HG02943 (cell line): ENCODE data around the gene DOP1A.

Experiments
- ATAC-seq: cut with Tn5 transposase; IDR thresholded peaks from one replicate; pipeline ENCODE4 v1.9.1; 2021; ENCODE audit warnings: mild to moderate bottlenecking, low read depth, moderate library complexity; ENCODE audit not compliant: unreplicated experiment

The DOP1A gene

DNA sequence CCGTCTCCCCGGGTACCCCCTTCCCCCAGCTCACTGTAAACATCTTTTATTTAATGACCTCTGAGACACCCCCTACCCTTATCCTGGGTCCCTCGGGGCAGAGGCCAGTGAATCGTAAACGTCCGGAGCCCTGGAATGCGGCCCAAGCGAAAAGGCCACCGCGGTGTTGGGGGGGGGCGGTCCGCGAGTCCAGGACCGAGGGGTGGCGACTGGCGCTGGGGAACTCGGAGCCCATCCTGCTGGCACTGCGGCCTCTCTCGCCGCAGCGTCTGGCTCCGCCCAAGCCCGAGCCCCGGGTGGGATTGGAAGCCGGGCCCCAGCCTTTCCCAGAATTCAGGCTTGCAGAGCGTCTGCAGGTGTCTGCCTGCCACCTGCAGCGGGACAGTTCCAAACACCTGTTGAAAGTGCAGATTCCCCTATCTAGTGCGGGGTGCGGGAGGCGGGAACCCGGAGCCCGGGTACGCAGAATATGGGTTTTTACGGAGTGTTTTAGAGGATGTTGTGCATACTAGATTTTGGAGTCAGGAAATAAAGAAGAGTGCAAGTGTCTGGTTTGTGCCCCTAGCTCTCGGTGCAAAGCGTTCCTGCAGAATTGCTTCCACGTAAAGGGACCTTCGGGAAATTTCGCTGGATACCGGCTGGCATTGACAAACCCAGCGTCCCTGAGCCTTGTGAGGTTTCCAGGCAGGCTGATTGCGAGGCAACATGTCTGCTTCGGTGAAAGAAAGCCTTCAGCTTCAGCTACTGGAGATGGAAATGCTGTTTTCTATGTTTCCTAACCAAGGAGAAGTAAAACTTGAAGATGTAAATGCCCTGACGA is 126.5 kb downstream of the DOP1A start:
- ATAC-seq, result peak; percentile 39

- no peak for ATAC-seq
Measured at GRCh38 chr6:83198486-83199172, 131.2 kb downstream of the DOP1A start.

DNA sequence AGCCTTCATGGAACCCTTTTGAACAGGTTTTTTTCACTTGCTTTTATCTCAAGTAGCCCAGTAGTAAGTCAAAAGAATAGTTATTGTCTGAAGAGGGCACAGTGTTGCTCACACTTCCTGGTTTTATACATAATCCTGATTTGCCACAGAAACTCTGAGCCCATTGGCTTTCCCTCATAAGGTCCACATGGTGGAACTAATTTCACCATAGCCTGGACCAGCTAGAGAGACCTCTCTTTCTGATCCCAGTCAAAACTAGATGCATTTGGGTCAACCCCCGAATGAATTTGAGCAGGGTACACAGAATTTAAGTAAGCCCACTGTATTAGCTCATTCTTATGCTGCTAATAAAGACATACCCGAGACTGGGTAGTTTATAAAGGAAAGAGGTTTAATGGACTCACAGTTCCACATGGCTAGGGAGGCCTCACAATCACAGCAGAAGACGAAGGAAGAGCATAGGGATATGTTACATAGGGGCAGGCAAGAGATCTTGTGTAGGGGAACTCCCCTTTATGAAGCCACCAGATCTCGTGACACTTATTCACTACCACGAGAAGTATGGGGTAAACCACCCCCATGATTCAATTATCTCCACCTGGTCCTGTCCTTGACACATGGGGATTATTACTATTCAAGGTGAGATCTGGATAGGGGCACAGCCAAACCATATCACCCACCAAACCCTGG is 131.8 kb downstream of the DOP1A start:
- no peak for ATAC-seq

- no peak for ATAC-seq
Measured at GRCh38 chr6:83199863-83200225, 132.4 kb downstream of the DOP1A start.

GRCh38 chr6:83202031-83202430 is 134.6 kb downstream of the DOP1A start:
- ATAC-seq, result no peak

DNA sequence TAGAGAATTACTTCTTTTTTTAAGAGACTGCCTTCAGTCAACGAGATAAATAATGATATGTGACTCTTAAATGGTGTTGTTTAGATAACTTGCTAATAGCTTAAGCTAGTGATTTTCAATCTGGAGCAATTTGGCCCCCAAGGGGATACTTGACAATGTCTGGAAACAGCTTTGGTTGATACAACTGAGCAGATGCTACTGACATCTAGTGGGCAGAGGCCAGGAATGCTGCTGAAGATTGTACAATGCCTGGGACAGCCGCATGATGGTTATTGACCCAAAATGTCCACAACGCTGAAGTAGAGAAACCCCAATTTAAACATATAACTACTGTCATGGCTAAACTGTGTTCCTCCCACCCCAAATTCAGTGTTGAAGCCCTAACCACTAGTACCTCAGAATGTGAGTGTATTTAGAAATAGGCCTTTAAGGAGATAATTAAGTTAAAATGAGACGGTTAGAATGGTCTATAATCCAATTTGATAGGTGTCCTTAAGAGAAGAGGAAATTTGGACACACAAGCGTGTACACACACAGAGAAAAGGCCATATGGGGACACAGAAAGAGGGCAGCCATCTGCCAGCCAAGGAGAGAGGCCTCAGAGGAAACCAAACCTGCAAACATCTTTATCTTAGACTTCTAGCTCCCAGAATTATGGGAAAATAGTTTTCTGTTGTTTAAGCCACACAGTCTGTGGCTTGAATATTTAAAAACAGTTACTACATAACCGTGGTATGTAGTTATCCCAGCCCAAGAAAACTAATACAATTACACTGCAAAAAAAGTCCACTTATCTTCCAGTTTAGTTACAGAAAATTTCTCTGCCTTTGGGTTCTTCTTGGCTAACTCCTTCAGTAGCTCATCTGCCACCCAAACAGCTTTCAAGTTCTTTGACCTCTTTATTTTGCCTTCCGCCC is 147.9 kb downstream of the DOP1A start:
- peak; percentile 99 for ATAC-seq

GRCh38 chr6:83216806-83217205 is 149.3 kb downstream of the DOP1A start:
- ATAC-seq, result no peak
